IMR-90 (cell line): Measurements from ENCODE around the gene SURF1. TPM values are rescaled to one million over a fixed set of nuclear protein-coding genes. Genes with fewer than 3 reads are reported as not detected.

Experiments
- ATAC-seq: fragments of 200-7000 bp; cut with Tn5 transposase; 2 replicates; pipeline ENCODE4 v1.9.1; 2020; ENCODE audit warnings: low read depth, mild to moderate bottlenecking, moderate library complexity
- BruUV-seq: library from RNA; stranded (reverse); fragments of 400-500 nt; replicated peaks from 2 replicates; lab custom pipeline; 2021; lab: Mats Ljungman, UMichigan
- CTCF ChIA-PET: fragments of 300-600 bp; formaldehyde crosslinking; extraction: SDS; loops from one replicate; lab custom pipeline; 2021; ENCODE audit warnings: antibody characterized with exemption; lab: Yijun Ruan, JAX
- POLR2A ChIA-PET: fragments of 300-600 bp; sonication (Branson Sonifier 250); formaldehyde crosslinking; loops from one replicate; lab custom pipeline; 2022; ENCODE audit warnings: antibody characterized with exemption; ENCODE audit not compliant: unreplicated experiment; lab: Charles Lee
- DNase-seq: peaks from one replicate; pipeline ENCODE4 v3.0.0; 2013
- H2AFZ ChIP-seq: replicated peaks from 2 replicates; pipeline ENCODE3; 2013; ENCODE audit warnings: low read length, mild to moderate bottlenecking; ENCODE audit not compliant: poor library complexity
- H2AK5ac ChIP-seq: 2 replicates; pipeline ENCODE4 v1.6.1; 2013; ENCODE audit warnings: low read depth, low read length, inconsistent platforms
- H2AK9ac ChIP-seq: replicated peaks from 2 replicates; pipeline ENCODE3; 2013; ENCODE audit warnings: mild to moderate bottlenecking, low read depth, low read length, moderate library complexity; ENCODE audit not compliant: poor library complexity
- H2BK120ac ChIP-seq: 2 replicates; pipeline ENCODE4 v1.6.1; 2013; ENCODE audit warnings: low read depth, low read length, inconsistent platforms
- H2BK15ac ChIP-seq: 3 replicates; pipeline ENCODE4 v1.6.1; 2013; ENCODE audit warnings: low read depth, low read length, inconsistent platforms
- H2BK20ac ChIP-seq: 2 replicates; pipeline ENCODE4 v1.6.1; 2013; ENCODE audit warnings: low read depth, mild to moderate bottlenecking, inconsistent platforms, low read length, moderate library complexity
- H2BK5ac ChIP-seq: 2 replicates; pipeline ENCODE4 v1.6.1; 2013; ENCODE audit warnings: mild to moderate bottlenecking, low read depth, low read length, inconsistent platforms; ENCODE audit not compliant: poor library complexity, severe bottlenecking
- H3K14ac ChIP-seq: replicated peaks from 2 replicates; pipeline ENCODE4 v1.6.1; 2013; ENCODE audit warnings: low read depth, low read length, inconsistent platforms
- H3K18ac ChIP-seq: 2 replicates; pipeline ENCODE4 v1.6.1; 2013; ENCODE audit warnings: low read depth, low read length, control low read depth
- H3K23ac ChIP-seq: 2 replicates; pipeline ENCODE4 v1.6.1; 2013; ENCODE audit warnings: low read depth, low read length, inconsistent platforms
- H3K27ac ChIP-seq: 2 replicates; pipeline ENCODE4 v1.5.1; 2013; ENCODE audit warnings: mild to moderate bottlenecking, control low read depth, low read length; ENCODE audit not compliant: insufficient read depth
- H3K27me3 ChIP-seq: 2 replicates; pipeline ENCODE4 v1.6.1; 2013; ENCODE audit warnings: low read length; ENCODE audit not compliant: control insufficient read depth, insufficient read depth
- H3K36me3 ChIP-seq: 2 replicates; pipeline ENCODE4 v1.6.1; 2013; ENCODE audit warnings: low read length, mixed read lengths; ENCODE audit not compliant: control insufficient read depth, insufficient read depth
- H3K4ac ChIP-seq: 2 replicates; pipeline ENCODE4 v1.6.1; 2013; ENCODE audit warnings: low read depth, low read length, inconsistent platforms
- H3K4me1 ChIP-seq: 2 replicates; pipeline ENCODE4 v1.6.1; 2013; ENCODE audit warnings: low read length, mixed read lengths; ENCODE audit not compliant: control insufficient read depth, insufficient read depth
- H3K4me2 ChIP-seq: 2 replicates; pipeline ENCODE4 v1.6.1; 2013; ENCODE audit warnings: low read depth, mild to moderate bottlenecking, control low read depth, low read length, moderate library complexity
- H3K4me3 ChIP-seq: 2 replicates; pipeline ENCODE4 v1.5.1; 2013; ENCODE audit warnings: low read depth, mild to moderate bottlenecking, control low read depth, low read length, moderate library complexity; ENCODE audit not compliant: insufficient read depth
- H3K56ac ChIP-seq: 2 replicates; pipeline ENCODE4 v1.6.1; 2013; ENCODE audit warnings: low read length, inconsistent platforms; ENCODE audit not compliant: insufficient read depth; ENCODE audit errors: extremely low read depth
- H3K79me1 ChIP-seq, 2 experiments: 2 replicates each; pipeline ENCODE4 v1.6.1; 2013; ENCODE audit warnings: low read length in 2 of 2, inconsistent platforms in 1 of 2, low read depth in 1 of 2
- H3K9ac ChIP-seq: 2 replicates; pipeline ENCODE4 v1.6.1; 2013; ENCODE audit warnings: low read depth, low read length, control low read depth
- H3K9me1 ChIP-seq: 2 replicates; pipeline ENCODE4 v1.6.1; 2013; ENCODE audit warnings: low read length, inconsistent platforms; ENCODE audit not compliant: insufficient read depth
- H3K9me3 ChIP-seq: 2 replicates; pipeline ENCODE4 v1.6.1; 2013; ENCODE audit warnings: low read length; ENCODE audit not compliant: control insufficient read depth, insufficient read depth
- H4K20me1 ChIP-seq: 2 replicates; pipeline ENCODE4 v1.6.1; 2013; ENCODE audit warnings: low read length, inconsistent platforms; ENCODE audit not compliant: insufficient read depth
- H4K5ac ChIP-seq: 2 replicates; pipeline ENCODE4 v1.6.1; 2013; ENCODE audit warnings: mild to moderate bottlenecking, low read depth, low read length, control low read depth
- H4K8ac ChIP-seq, 2 experiments: 2 replicates each; pipeline ENCODE4 v1.6.1; 2013; ENCODE audit warnings: low read depth in 2 of 2, low read length in 2 of 2, control low read depth in 1 of 2, inconsistent platforms in 1 of 2
- H4K91ac ChIP-seq: 2 replicates; pipeline ENCODE4 v1.6.1; 2013; ENCODE audit warnings: low read depth, low read length, inconsistent platforms; ENCODE audit not compliant: insufficient read depth
- CEBPB ChIP-seq: IDR thresholded peaks from 2 replicates; pipeline ENCODE4 v1.6.1; 2012; ENCODE audit warnings: low read depth, low read length, improper control_type of control experiment
- MAFK ChIP-seq: IDR thresholded peaks from 2 replicates; pipeline ENCODE4 v1.6.1; 2012; ENCODE audit warnings: low read depth, low read length, improper control_type of control experiment
- WGBS, 2 experiments: methylation state at CpG; one replicate each; pipeline versions ENCODE4 v1.1.5 to v1.1.7; 2013; ENCODE audit warnings: missing lambda C conversion rate in 2 of 2; ENCODE audit not compliant: insufficient read length in 1 of 2; ENCODE audit errors: extremely low coverage in 2 of 2; 5-methylcytosine and 5-hydroxymethylcytosine counted together
- dilution Hi-C: fragments of 300-500 bp; cut with HindIII; formaldehyde crosslinking; loops from one replicate; pipeline ENCODE4 v1.14.3; 2018; ENCODE audit warnings: low sequenced_read_pairs; ENCODE audit not compliant: unreplicated experiment
- in situ Hi-C: fragments of 300-500 bp; cut with MboI; formaldehyde crosslinking; loops from 3 replicates; pipeline ENCODE4 v1.14.3; 2019; ENCODE audit warnings: low sequenced_read_pairs, inconsistent platforms, mixed read lengths
- intact Hi-C: fragments of 100-400 bp; cut with micrococcal nuclease; formaldehyde crosslinking; loops from 2 replicates; pipeline ENCODE4 v1.10.0; 2022
- polyA plus RNA-seq, 3 experiments: library from polyadenylated mRNA; depleted of rRNA; stranded (reverse); fragments of >200 nt; gene quantifications; 2 replicates each; pipeline ENCODE4 v1.2.3, GENCODE V29; 2012; ENCODE audit warnings: low replicate concordance in 1 of 3
- total RNA-seq: library from RNA; depleted of rRNA; stranded (reverse); fragments of >200 nt; gene quantifications from 2 replicates; pipeline ENCODE4 v1.2.3, GENCODE V29; 2012

SURF1 gene
- total and polyA plus RNA-seq, 2 of the 4 experiments (the other 2 are of a cell fraction) = 15.1 to 24.5 TPM

DNA sequence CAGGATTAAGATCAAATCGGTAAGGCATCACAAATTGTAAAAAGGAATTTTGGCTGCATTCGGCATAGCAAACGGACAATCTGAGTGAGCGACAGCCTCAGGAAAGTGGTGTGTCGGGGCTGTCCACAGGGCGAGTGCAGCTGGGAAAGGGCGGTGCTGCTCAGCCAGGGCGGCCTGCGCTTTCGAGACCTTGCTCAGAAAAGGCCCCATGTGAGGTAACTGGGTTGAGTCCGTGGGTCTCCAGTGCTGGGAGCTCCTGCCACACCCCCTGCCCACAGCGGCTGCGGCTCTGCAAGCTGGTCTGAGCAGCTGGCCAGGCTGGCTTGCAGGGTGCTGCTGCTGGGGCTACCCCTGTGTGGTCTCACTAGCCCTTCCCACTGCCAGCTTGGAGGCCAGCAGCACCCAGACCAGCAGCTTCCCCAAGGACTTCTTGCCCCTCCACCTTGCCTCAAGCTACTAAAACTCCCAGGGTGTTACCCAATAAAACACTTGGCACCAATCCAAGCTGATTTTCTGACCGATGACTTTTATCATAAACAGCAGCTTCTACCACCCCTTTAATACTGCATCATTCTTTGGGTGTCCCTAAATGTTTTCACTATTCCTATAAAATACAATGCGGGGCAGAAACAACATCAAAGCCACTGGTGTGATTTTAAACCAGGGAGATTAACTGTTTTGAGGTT, 6.2 kb upstream of the SURF1 start:
- CTCF ChIA-PET = interaction anchor here (0.9 kb wide), 1 partner anchor 1416 kb away, joined by 3 read pairs; no protein-coding TSS in a partner anchor
- Histone ChIP-seq H3K9ac (no peak overlapping the region), H3K36me3 (peaks cover 71% of the 10 kb centered on the region), H2BK15ac (no peak overlapping the region), H3K9me3 (no peaks in the 10 kb centered on the region), H3K23ac (no peak overlapping the region), H2BK20ac (no peak overlapping the region), H3K14ac (no peak overlapping the region), H3K27me3 (no peaks in the 10 kb centered on the region), H3K4ac (no peak overlapping the region), H4K5ac (no peak overlapping the region), H3K27ac (no peak overlapping the region), H4K91ac (no peak overlapping the region), H2AK9ac (no peak overlapping the region), H4K20me1 (peaks cover 85% of the 10 kb centered on the region), H3K4me1 (peaks cover 4% of the 10 kb centered on the region; the same call in 1 of the 2 replicates), H3K18ac (no peak overlapping the region), H3K9me1 (peaks cover 4% of the 10 kb centered on the region), H2BK5ac (no peak overlapping the region), H2AK5ac (no peak overlapping the region), H4K8ac (no peak overlapping the region), H2AFZ (peak overlapping the region; percentile 19), H2BK120ac (no peak overlapping the region), H3K79me1 (peaks cover 38 to 86% of the 10 kb centered on the region in 2 experiments), H3K56ac (no peak overlapping the region), H3K4me3 (no peak overlapping the region), H3K4me2 (no peak overlapping the region)
- ATAC-seq (no peak), DNase-seq (no peak)
- WGBS, 2 experiments = 87% methylated on average over 5 of the region's 15 CpGs; no CpG with 5 or more reads in 1 of the 2 experiments
- TSS peak; percentile 82 for BruUV-seq
- in situ Hi-C loops (no loop called here), dilution Hi-C loops (no loop called here), intact Hi-C loops (no loop called here)
- TF ChIP-seq MAFK (no peak), CEBPB (peak; percentile 22; the same call in 1 of the 2 replicates)
- POLR2A ChIA-PET = no interaction called here
